GM23338 (cell line): Measurements from ENCODE around the gene APOL2.
"Not testable (repeated sequence)": the region's sequence is repeated elsewhere in the genome, so short reads cannot be mapped to it uniquely, and the experiment has no call there.

Experiments
- CREB1 ChIP-seq: fragments of 250-450 bp; sonication (Bioruptor Pico); IDR thresholded peaks from 2 replicates; pipeline ENCODE4 v1.5.0; 2020; ENCODE audit warnings: low read depth, mild to moderate bottlenecking, moderate library complexity
- EZH2 ChIP-seq: fragments of 200-600 bp; sonication (generic); IDR thresholded peaks from one replicate; pipeline ENCODE4 v1.8.0; 2017; ENCODE audit warnings: antibody characterized with exemption, mild to moderate bottlenecking, low read depth; ENCODE audit not compliant: unreplicated experiment
- EZH2phosphoT487 ChIP-seq: fragments of 200-600 bp; sonication (generic); IDR thresholded peaks from one replicate; pipeline ENCODE4 v1.8.1; 2018; ENCODE audit warnings: antibody characterized with exemption; ENCODE audit not compliant: unreplicated experiment
- NANOG ChIP-seq: IDR thresholded peaks from 2 replicates; pipeline ENCODE4 v1.6.1; 2016; ENCODE audit warnings: antibody characterized with exemption, borderline replicate concordance
- POLR2AphosphoS5 ChIP-seq: IDR thresholded peaks from 2 replicates; pipeline ENCODE4 v1.6.1; 2016; ENCODE audit warnings: antibody characterized with exemption, low read depth
- TF ChIP-seq, protein P1 (sequence below), 2 experiments: fragments of 200-600 bp in 1 of 2; sonication (generic) in 1 of 2; conservative IDR thresholded peaks; 2 replicates each; pipeline versions ENCODE4 v1.5.1 to v1.6.1; 2016 to 2017; ENCODE audit warnings: antibody characterized with exemption in 2 of 2, low read depth in 2 of 2, mild to moderate bottlenecking in 2 of 2, moderate library complexity in 1 of 2
- TF ChIP-seq, protein P2 (sequence below): IDR thresholded peaks from one replicate; pipeline ENCODE4 v1.6.1; 2018; ENCODE audit warnings: antibody characterized with exemption; ENCODE audit not compliant: unreplicated experiment
- TF ChIP-seq, protein P3 (sequence below): fragments of 250-450 bp; sonication (Bioruptor Pico); IDR thresholded peaks from 2 replicates; pipeline ENCODE4 v1.5.0; 2020; ENCODE audit warnings: mild to moderate bottlenecking, moderate library complexity

DNA sequence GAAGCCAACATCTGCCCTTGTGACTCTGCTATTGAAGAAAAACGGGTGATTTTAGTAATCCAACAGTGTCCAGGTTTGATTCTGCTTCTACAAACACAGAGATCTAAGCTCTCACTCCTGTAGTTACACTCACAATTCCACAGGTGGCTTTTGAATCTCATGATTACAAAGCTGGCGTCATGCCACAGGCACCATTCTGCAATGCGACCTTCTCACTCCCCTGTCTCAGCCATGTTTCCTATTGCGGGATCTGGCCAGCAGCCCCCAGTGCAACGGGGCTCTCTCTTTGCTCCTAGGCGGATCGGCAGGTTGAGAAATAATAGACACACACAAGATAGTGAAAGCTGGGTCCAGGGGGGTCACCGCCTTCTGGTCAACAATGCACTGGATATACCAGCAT, 36.4 kb downstream of the APOL2 start:
- TF ChIP-seq, protein P1, sequence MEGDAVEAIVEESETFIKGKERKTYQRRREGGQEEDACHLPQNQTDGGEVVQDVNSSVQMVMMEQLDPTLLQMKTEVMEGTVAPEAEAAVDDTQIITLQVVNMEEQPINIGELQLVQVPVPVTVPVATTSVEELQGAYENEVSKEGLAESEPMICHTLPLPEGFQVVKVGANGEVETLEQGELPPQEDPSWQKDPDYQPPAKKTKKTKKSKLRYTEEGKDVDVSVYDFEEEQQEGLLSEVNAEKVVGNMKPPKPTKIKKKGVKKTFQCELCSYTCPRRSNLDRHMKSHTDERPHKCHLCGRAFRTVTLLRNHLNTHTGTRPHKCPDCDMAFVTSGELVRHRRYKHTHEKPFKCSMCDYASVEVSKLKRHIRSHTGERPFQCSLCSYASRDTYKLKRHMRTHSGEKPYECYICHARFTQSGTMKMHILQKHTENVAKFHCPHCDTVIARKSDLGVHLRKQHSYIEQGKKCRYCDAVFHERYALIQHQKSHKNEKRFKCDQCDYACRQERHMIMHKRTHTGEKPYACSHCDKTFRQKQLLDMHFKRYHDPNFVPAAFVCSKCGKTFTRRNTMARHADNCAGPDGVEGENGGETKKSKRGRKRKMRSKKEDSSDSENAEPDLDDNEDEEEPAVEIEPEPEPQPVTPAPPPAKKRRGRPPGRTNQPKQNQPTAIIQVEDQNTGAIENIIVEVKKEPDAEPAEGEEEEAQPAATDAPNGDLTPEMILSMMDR (conservative IDR thresholded peaks at IDR 0.05; ENCODE audit: low read depth in 2 of 2), result not testable (repeated sequence)
- TF ChIP-seq, protein P2, sequence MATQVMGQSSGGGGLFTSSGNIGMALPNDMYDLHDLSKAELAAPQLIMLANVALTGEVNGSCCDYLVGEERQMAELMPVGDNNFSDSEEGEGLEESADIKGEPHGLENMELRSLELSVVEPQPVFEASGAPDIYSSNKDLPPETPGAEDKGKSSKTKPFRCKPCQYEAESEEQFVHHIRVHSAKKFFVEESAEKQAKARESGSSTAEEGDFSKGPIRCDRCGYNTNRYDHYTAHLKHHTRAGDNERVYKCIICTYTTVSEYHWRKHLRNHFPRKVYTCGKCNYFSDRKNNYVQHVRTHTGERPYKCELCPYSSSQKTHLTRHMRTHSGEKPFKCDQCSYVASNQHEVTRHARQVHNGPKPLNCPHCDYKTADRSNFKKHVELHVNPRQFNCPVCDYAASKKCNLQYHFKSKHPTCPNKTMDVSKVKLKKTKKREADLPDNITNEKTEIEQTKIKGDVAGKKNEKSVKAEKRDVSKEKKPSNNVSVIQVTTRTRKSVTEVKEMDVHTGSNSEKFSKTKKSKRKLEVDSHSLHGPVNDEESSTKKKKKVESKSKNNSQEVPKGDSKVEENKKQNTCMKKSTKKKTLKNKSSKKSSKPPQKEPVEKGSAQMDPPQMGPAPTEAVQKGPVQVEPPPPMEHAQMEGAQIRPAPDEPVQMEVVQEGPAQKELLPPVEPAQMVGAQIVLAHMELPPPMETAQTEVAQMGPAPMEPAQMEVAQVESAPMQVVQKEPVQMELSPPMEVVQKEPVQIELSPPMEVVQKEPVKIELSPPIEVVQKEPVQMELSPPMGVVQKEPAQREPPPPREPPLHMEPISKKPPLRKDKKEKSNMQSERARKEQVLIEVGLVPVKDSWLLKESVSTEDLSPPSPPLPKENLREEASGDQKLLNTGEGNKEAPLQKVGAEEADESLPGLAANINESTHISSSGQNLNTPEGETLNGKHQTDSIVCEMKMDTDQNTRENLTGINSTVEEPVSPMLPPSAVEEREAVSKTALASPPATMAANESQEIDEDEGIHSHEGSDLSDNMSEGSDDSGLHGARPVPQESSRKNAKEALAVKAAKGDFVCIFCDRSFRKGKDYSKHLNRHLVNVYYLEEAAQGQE, result not testable (repeated sequence)
- not testable (repeated sequence) for TF ChIP-seq POLR2AphosphoS5, CREB1, EZH2phosphoT487, NANOG, EZH2
- TF ChIP-seq, protein P3, sequence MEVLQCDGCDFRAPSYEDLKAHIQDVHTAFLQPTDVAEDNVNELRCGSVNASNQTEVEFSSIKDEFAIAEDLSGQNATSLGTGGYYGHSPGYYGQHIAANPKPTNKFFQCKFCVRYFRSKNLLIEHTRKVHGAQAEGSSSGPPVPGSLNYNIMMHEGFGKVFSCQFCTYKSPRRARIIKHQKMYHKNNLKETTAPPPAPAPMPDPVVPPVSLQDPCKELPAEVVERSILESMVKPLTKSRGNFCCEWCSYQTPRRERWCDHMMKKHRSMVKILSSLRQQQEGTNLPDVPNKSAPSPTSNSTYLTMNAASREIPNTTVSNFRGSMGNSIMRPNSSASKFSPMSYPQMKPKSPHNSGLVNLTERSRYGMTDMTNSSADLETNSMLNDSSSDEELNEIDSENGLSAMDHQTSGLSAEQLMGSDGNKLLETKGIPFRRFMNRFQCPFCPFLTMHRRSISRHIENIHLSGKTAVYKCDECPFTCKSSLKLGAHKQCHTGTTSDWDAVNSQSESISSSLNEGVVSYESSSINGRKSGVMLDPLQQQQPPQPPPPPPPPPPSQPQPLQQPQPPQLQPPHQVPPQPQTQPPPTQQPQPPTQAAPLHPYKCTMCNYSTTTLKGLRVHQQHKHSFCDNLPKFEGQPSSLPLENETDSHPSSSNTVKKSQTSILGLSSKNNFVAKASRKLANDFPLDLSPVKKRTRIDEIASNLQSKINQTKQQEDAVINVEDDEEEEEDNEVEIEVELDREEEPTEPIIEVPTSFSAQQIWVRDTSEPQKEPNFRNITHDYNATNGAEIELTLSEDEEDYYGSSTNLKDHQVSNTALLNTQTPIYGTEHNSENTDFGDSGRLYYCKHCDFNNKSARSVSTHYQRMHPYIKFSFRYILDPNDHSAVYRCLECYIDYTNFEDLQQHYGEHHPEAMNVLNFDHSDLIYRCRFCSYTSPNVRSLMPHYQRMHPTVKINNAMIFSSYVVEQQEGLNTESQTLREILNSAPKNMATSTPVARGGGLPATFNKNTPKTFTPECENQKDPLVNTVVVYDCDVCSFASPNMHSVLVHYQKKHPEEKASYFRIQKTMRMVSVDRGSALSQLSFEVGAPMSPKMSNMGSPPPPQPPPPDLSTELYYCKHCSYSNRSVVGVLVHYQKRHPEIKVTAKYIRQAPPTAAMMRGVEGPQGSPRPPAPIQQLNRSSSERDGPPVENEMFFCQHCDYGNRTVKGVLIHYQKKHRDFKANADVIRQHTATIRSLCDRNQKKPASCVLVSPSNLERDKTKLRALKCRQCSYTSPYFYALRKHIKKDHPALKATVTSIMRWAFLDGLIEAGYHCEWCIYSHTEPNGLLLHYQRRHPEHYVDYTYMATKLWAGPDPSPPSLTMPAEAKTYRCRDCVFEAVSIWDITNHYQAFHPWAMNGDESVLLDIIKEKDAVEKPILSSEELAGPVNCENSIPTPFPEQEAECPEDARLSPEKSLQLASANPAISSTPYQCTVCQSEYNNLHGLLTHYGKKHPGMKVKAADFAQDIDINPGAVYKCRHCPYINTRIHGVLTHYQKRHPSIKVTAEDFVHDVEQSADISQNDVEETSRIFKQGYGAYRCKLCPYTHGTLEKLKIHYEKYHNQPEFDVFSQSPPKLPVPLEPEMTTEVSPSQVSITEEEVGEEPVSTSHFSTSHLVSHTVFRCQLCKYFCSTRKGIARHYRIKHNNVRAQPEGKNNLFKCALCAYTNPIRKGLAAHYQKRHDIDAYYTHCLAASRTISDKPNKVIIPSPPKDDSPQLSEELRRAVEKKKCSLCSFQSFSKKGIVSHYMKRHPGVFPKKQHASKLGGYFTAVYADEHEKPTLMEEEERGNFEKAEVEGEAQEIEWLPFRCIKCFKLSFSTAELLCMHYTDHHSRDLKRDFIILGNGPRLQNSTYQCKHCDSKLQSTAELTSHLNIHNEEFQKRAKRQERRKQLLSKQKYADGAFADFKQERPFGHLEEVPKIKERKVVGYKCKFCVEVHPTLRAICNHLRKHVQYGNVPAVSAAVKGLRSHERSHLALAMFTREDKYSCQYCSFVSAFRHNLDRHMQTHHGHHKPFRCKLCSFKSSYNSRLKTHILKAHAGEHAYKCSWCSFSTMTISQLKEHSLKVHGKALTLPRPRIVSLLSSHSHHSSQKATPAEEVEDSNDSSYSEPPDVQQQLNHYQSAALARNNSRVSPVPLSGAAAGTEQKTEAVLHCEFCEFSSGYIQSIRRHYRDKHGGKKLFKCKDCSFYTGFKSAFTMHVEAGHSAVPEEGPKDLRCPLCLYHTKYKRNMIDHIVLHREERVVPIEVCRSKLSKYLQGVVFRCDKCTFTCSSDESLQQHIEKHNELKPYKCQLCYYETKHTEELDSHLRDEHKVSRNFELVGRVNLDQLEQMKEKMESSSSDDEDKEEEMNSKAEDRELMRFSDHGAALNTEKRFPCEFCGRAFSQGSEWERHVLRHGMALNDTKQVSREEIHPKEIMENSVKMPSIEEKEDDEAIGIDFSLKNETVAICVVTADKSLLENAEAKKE, result not testable (repeated sequence)
